Fibroblast of lung (primary cell): ENCODE measurements around the gene TM4SF18.

ENCODE experiments used
- EZH2 ChIP-seq: IDR thresholded peaks from 2 replicates; pipeline ENCODE4 v1.5.1; 2012; ENCODE audit warnings: low read length, control low read depth, mild to moderate bottlenecking; ENCODE audit errors: missing control alignments
- TF ChIP-seq, protein P1 (sequence below), 2 donors: IDR thresholded peaks in 1 of 2; conservative IDR thresholded peaks in 1 of 2; 1 replicate in 1 of 2; 2 replicates in 1 of 2; pipeline ENCODE4 v1.5.1; 2011 to 2012; ENCODE audit warnings: low read length in 2 of 2, control low read depth in 1 of 2, inconsistent platforms in 1 of 2, low read depth in 1 of 2, mild to moderate bottlenecking in 1 of 2

DNA sequence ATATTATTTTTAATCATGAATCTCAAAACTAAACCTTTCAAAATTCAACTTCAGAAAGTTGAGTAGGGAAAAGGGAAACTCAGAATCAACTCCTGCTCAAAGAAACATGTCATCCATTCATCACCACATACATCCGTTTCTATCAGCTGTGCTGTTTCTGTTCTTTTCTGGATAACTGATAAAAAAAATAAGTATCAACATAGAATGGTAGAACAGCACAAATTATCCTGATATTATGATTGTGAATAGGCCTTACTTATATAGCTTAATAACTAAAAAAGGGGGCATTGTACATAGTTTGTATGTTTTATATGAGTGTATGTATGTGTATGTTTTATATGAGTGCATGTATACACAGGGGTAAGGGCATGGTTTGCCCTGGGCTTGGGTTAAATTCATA is 41.0 kb upstream of the TM4SF18 start:
- TF ChIP-seq, protein P1, sequence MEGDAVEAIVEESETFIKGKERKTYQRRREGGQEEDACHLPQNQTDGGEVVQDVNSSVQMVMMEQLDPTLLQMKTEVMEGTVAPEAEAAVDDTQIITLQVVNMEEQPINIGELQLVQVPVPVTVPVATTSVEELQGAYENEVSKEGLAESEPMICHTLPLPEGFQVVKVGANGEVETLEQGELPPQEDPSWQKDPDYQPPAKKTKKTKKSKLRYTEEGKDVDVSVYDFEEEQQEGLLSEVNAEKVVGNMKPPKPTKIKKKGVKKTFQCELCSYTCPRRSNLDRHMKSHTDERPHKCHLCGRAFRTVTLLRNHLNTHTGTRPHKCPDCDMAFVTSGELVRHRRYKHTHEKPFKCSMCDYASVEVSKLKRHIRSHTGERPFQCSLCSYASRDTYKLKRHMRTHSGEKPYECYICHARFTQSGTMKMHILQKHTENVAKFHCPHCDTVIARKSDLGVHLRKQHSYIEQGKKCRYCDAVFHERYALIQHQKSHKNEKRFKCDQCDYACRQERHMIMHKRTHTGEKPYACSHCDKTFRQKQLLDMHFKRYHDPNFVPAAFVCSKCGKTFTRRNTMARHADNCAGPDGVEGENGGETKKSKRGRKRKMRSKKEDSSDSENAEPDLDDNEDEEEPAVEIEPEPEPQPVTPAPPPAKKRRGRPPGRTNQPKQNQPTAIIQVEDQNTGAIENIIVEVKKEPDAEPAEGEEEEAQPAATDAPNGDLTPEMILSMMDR (conservative IDR thresholded peaks at IDR 0.05 in 1 of 2, IDR thresholded peaks at IDR 0.05 in 1 of 2; ENCODE audit: low read depth in 1 of 2, low read length in 2 of 2), result no peak
- no peak for TF ChIP-seq EZH2
